Mucosa of rectum (tissue), 2 donors: Measurements from ENCODE around the gene COL4A1.

ENCODE experiments used
- H3K27ac ChIP-seq, 2 donors: one replicate each; pipeline ENCODE4 v1.7.0; 2013; ENCODE audit warnings: inconsistent platforms in 2 of 2, low read depth in 2 of 2, low read length in 2 of 2
- H3K27me3 ChIP-seq, 2 donors: one replicate each; pipeline ENCODE4 v1.7.0; 2013; ENCODE audit warnings: low read length in 2 of 2; ENCODE audit not compliant: control insufficient read depth in 2 of 2, insufficient read depth in 2 of 2
- H3K36me3 ChIP-seq, 2 donors: one replicate each; pipeline ENCODE4 v1.7.0; 2013; ENCODE audit warnings: low read length in 2 of 2; ENCODE audit not compliant: control insufficient read depth in 2 of 2, insufficient read depth in 2 of 2
- H3K4me1 ChIP-seq, 2 donors: one replicate each; pipeline ENCODE4 v1.7.0; 2013; ENCODE audit warnings: low read length in 2 of 2, mild to moderate bottlenecking in 1 of 2; ENCODE audit not compliant: control insufficient read depth in 2 of 2, insufficient read depth in 2 of 2
- H3K4me3 ChIP-seq, 2 donors: one replicate each; pipeline ENCODE4 v1.7.0; 2013; ENCODE audit warnings: low read length in 2 of 2
- H3K9ac ChIP-seq, 2 donors: one replicate each; pipeline ENCODE4 v1.7.0; 2013; ENCODE audit warnings: low read length in 2 of 2, low read depth in 1 of 2, mild to moderate bottlenecking in 1 of 2
- H3K9me3 ChIP-seq, 2 donors: one replicate each; pipeline ENCODE4 v1.7.0; 2013; ENCODE audit warnings: low read length in 2 of 2; ENCODE audit not compliant: control insufficient read depth in 2 of 2
- donor health status: healthy.
- donor health status: Normal muscosa, but diverticular disease.

Gene COL4A1

DNA sequence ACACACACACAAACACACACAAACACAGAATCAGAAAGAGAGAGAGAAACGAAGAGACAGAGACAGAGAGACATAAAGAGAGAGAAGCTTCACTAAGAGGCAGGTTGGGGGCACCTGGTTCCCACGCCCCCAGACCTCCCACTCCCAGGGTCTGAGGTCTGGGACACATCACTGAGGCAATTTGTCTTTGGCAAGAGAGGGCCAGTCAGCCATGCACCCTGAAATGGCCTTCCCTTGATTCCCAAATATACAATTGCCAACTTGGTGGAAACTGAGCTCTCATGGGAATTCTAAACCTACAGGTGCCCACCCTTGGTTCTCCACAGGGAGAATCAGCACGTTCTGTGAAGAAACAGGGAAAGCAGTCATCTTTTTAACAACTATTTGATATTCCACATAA lies 79.5 kb downstream of the COL4A1 start:
- H3K27me3 ChIP-seq: no peaks in the 10 kb centered on the region
- no peaks in the 10 kb centered on the region for H3K9me3 ChIP-seq
- no peak overlapping the region for H3K4me3 ChIP-seq
- no peaks in the 10 kb centered on the region for H3K4me1 ChIP-seq
- H3K36me3 ChIP-seq: no peaks in the 10 kb centered on the region
- H3K27ac ChIP-seq: no peak overlapping the region
- H3K9ac ChIP-seq: no peak overlapping the region

GRCh38 chr13:110225609-110226574 lies 81.1 kb downstream of the COL4A1 start:
- Histone ChIP-seq H3K36me3 (no peaks in the 10 kb centered on the region), H3K4me1 (peaks cover 2 to 4% of the 10 kb centered on the region in 2 donors), H3K9me3 (no peaks in the 10 kb centered on the region), H3K27me3 (no peaks in the 10 kb centered on the region), H3K9ac (no peak overlapping the region), H3K27ac (peak overlapping the region in 1 of 2 donors; percentile 48), H3K4me3 (no peak overlapping the region)

DNA sequence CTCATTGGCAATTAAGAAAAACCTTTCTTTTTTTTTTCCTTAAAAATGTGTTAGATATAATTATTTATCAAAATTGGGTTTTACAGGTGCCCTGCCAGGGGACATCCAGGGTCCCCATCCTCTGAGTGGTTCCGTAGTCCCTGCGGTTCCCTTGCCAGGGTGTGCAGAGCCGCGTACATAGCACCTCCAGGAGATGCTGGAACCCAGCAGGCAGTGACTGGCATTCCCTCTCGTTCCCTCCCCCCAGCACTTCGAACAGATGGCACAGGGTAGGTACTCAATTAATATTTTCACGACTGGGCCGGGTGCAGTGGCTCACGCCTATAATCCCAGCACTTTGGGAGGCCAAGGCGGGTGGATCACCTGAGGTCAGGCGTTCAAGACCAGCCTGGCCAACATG lies 82.0 kb downstream of the COL4A1 start:
- Histone ChIP-seq H3K4me3 (no peak overlapping the region), H3K36me3 (no peaks in the 10 kb centered on the region), H3K27ac (no peak overlapping the region), H3K27me3 (no peaks in the 10 kb centered on the region), H3K9ac (no peak overlapping the region), H3K9me3 (no peaks in the 10 kb centered on the region), H3K4me1 (peaks cover 2 to 4% of the 10 kb centered on the region in 2 donors)

- H3K27ac ChIP-seq: no peak overlapping the region
- no peak overlapping the region for H3K9ac ChIP-seq
- no peaks in the 10 kb centered on the region for H3K36me3 ChIP-seq
- H3K9me3 ChIP-seq: no peaks in the 10 kb centered on the region
- H3K4me3 ChIP-seq: no peak overlapping the region
- H3K4me1 ChIP-seq: peaks cover 2 to 4% of the 10 kb centered on the region in 2 donors
- H3K27me3 ChIP-seq: no peaks in the 10 kb centered on the region
Measured at GRCh38 chr13:110224519-110224918, 82.4 kb downstream of the COL4A1 start.

GRCh38 chr13:110221406-110222117 lies 85.4 kb downstream of the COL4A1 start:
- H3K9me3 ChIP-seq: no peaks in the 10 kb centered on the region
- no peaks in the 10 kb centered on the region for H3K27me3 ChIP-seq
- no peak overlapping the region for H3K4me3 ChIP-seq
- peaks cover 2 to 4% of the 10 kb centered on the region in 2 donors for H3K4me1 ChIP-seq
- H3K36me3 ChIP-seq: no peaks in the 10 kb centered on the region
- peak overlapping the region; percentile 30 to 58 for H3K27ac ChIP-seq
- no peak overlapping the region for H3K9ac ChIP-seq

DNA sequence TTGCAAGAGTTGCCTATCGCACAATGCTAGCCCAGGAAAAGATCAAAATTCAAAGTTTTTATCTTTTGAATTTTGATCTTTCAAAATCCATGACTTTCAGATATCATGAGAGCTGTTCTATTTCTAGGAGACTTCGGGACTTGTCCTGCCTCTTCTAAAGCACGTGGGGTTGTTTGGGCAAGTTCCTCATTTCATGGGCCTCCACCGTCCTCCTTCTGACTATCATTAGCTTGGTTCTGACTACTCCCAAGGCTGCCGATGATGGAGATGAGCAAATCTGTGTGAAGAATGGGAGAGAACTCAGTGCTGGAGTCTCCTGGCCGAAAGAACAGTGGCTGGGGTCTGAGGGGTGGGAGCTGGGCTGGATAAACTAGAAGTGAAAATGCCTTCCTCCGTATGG lies 86.5 kb downstream of the COL4A1 start:
- no peaks in the 10 kb centered on the region for H3K36me3 ChIP-seq
- no peak overlapping the region for H3K27ac ChIP-seq
- no peak overlapping the region for H3K4me3 ChIP-seq
- H3K27me3 ChIP-seq: no peaks in the 10 kb centered on the region
- no peaks in the 10 kb centered on the region for H3K9me3 ChIP-seq
- no peak overlapping the region for H3K9ac ChIP-seq
- H3K4me1 ChIP-seq: peaks cover 2 to 4% of the 10 kb centered on the region in 2 donors

DNA sequence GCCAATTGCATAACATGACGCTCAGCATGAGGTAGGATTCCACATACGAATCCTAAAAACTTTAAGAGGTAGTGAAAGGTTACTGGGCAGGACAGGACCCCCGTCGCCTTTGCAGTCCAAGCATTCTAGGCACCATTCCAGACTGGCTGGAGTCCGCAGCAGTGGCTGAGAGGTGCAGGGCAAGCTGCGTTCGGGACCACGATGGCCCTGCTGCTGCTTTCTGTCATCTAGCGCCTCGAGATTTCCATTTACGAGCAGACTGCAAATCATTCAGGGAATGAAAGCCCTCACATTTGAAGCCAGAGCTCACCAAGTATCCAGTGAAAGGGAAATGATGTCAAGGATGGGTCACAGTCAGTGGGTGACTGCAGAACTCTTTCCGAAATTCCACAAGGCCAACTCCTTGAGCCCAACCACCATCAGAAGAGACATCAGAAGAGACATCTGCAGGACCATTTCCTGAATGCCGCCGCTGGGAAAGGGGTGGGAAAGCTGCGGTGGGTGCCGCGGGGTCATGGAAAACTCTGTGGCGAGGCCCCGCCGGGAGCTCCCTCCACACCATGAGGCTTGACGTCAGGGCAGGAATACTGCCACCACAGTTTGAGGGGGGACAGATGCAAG lies 88.3 kb downstream of the COL4A1 start:
- H3K36me3 ChIP-seq: no peaks in the 10 kb centered on the region
- no peak overlapping the region for H3K27ac ChIP-seq
- H3K9me3 ChIP-seq: no peaks in the 10 kb centered on the region
- H3K4me1 ChIP-seq: peaks cover 2 to 4% of the 10 kb centered on the region in 2 donors
- no peak overlapping the region for H3K4me3 ChIP-seq
- H3K27me3 ChIP-seq: no peaks in the 10 kb centered on the region
- H3K9ac ChIP-seq: no peak overlapping the region

GRCh38 chr13:110217811-110218210 lies 89.1 kb downstream of the COL4A1 start:
- Histone ChIP-seq H3K9ac (no peak overlapping the region), H3K9me3 (no peaks in the 10 kb centered on the region), H3K27ac (no peak overlapping the region), H3K27me3 (no peaks in the 10 kb centered on the region), H3K4me3 (no peak overlapping the region), H3K4me1 (peaks cover 2 to 4% of the 10 kb centered on the region in 2 donors), H3K36me3 (no peaks in the 10 kb centered on the region)

GRCh38 chr13:110217085-110217484 lies 89.9 kb downstream of the COL4A1 start:
- Histone ChIP-seq H3K27ac (no peak overlapping the region), H3K4me3 (no peak overlapping the region)

More at GRCh38 chr13:110217085-110217484, 89.9 kb downstream of the COL4A1 start:
- Histone ChIP-seq H3K9me3 (no peaks in the 10 kb centered on the region), H3K4me1 (peaks cover 2 to 3% of the 10 kb centered on the region in 2 donors), H3K9ac (no peak overlapping the region), H3K36me3 (no peaks in the 10 kb centered on the region), H3K27me3 (no peaks in the 10 kb centered on the region)
